NT2/D1 (cell line): ENCODE results near the gene GRAMD1B.

Experiments
- YY1 ChIP-seq: IDR thresholded peaks from 2 replicates; pipeline ENCODE4 v1.6.1; 2011; ENCODE audit not compliant: insufficient read length, insufficient read depth
- ZNF274 ChIP-seq: IDR thresholded peaks from 2 replicates; pipeline ENCODE4 v1.6.1; 2011; ENCODE audit warnings: mild to moderate bottlenecking, low read depth, low read length

DNA sequence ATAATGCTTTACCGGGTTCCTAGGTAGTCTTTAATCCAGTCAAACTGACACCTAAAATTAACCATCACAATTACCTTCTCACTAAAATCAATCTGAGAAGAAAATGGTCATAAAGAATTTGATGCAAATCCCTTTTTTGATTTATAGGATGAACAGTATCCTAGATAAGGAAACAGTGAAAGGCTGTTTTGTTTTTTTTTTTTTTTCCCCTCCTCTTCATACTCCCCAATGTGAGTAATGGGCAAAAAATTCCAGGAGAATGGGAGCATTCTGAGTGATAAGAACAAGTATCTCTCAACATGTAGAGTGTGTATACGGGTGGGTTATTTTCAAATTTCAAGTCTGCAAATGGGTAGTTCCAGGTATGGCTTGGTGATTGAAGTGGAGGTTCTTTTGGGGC is 28.4 kb downstream of the GRAMD1B start:
- TF ChIP-seq YY1 (no peak), ZNF274 (no peak)
